Measurements from ENCODE around the gene CYP20A1.

The CYP20A1 gene

DNA sequence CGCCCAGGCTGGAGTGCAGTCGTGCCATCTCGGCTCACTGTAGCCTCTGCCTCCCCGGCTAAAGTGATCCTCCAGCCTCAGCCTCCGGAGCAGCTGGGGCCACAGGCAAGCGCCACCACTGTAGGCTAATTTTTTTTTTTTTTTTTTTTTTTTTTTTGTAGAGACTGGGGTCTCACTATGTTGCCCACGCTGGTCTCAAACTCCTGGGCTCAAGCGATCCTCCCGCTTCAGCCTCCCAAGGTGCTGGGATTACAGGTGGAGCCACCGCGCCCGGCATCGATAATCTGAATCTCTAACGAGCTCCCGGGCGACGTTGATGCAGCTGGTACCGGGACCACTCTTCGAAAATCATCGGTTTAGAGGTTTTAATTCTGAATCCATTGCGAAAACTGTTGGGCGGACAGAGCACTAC is 520 bp upstream of the CYP20A1 start:
- peak overlapping the region; percentile 95 for H3K4me3 ChIP-seq (ENCODE audit: insufficient read depth, low read length, poor library complexity, severe bottlenecking)
- no peaks in the 10 kb centered on the region for H3K9me2 ChIP-seq (replicated peaks; ENCODE audit: insufficient read depth, low read length)
- H3K9me3 ChIP-seq (ENCODE audit: insufficient read depth, low read length): no peaks in the 10 kb centered on the region
- H3K4me2 ChIP-seq (ENCODE audit: low read depth, low read length, poor library complexity, severe bottlenecking): peak overlapping the region; percentile 81
- peak overlapping the region; percentile 90 for H3K27ac ChIP-seq (ENCODE audit: low read depth, low read length)
- peak overlapping the region; percentile 79 for H2AFZ ChIP-seq (ENCODE audit: low read depth, low read length, severe bottlenecking)
- H3K27me3 ChIP-seq (ENCODE audit: low read length): no peaks in the 10 kb centered on the region
- TF ChIP-seq, protein P1, sequence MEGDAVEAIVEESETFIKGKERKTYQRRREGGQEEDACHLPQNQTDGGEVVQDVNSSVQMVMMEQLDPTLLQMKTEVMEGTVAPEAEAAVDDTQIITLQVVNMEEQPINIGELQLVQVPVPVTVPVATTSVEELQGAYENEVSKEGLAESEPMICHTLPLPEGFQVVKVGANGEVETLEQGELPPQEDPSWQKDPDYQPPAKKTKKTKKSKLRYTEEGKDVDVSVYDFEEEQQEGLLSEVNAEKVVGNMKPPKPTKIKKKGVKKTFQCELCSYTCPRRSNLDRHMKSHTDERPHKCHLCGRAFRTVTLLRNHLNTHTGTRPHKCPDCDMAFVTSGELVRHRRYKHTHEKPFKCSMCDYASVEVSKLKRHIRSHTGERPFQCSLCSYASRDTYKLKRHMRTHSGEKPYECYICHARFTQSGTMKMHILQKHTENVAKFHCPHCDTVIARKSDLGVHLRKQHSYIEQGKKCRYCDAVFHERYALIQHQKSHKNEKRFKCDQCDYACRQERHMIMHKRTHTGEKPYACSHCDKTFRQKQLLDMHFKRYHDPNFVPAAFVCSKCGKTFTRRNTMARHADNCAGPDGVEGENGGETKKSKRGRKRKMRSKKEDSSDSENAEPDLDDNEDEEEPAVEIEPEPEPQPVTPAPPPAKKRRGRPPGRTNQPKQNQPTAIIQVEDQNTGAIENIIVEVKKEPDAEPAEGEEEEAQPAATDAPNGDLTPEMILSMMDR (IDR thresholded peaks at IDR 0.05; ENCODE audit: insufficient read depth, low read length, poor library complexity, severe bottlenecking): no peak
- TF ChIP-seq EZH2phosphoT487 (conservative IDR thresholded peaks at IDR 0.05; ENCODE audit: low read length): no peak
- peak overlapping the region; percentile 90 for H3K9ac ChIP-seq (ENCODE audit: low read length)
- peaks cover 28% of the 10 kb centered on the region for H3K79me2 ChIP-seq (ENCODE audit: insufficient read depth, low read length)
- H3K36me3 ChIP-seq (ENCODE audit: low read length): no peaks in the 10 kb centered on the region
- H3F3A ChIP-seq (ENCODE audit: insufficient read depth): peaks cover 10% of the 10 kb centered on the region
- H4K20me1 ChIP-seq (ENCODE audit: low read depth, low read length): no peaks in the 10 kb centered on the region

DNA sequence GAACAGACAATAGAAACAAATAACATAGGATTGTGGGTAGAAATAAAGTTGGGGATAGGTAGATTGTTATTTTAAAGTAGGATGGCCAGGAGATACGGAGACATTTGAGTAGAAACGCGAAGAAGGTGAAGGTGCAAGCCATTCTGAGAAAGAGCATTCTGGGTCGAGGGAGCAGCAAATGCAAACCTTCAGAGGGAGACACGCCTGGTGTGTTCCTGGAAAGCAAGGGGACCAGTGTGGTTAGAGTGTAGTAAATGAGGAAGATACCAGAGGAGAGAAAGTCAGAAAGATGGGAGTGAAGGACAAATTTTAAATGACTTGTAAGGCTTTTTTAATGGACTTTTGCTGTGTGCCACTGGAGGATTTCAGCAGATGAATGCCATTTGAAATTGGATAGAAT is 1.7 kb downstream of the CYP20A1 start:
- H4K20me1 ChIP-seq (ENCODE audit: low read depth, low read length): no peaks in the 10 kb centered on the region
- H3K4me3 ChIP-seq (ENCODE audit: insufficient read depth, low read length, poor library complexity, severe bottlenecking): peak overlapping the region; percentile 95
- H3K9me2 ChIP-seq (replicated peaks; ENCODE audit: insufficient read depth, low read length): no peaks in the 10 kb centered on the region
- no peak overlapping the region for H2AFZ ChIP-seq (ENCODE audit: low read depth, low read length, severe bottlenecking)
- peaks cover 10% of the 10 kb centered on the region for H3F3A ChIP-seq (ENCODE audit: insufficient read depth)
- TF ChIP-seq EZH2phosphoT487 (conservative IDR thresholded peaks at IDR 0.05; ENCODE audit: low read length): no peak
- TF ChIP-seq, protein P1 (IDR thresholded peaks at IDR 0.05; ENCODE audit: insufficient read depth, low read length, poor library complexity, severe bottlenecking): no peak
- H3K9ac ChIP-seq (ENCODE audit: low read length): peak overlapping the region; percentile 90; the same call in 1 of the 2 replicates
- no peaks in the 10 kb centered on the region for H3K9me3 ChIP-seq (ENCODE audit: insufficient read depth, low read length)
- H3K79me2 ChIP-seq (ENCODE audit: insufficient read depth, low read length): peaks cover 33% of the 10 kb centered on the region
- H3K27me3 ChIP-seq (ENCODE audit: low read length): no peaks in the 10 kb centered on the region
- H3K4me2 ChIP-seq (ENCODE audit: low read depth, low read length, poor library complexity, severe bottlenecking): peak overlapping the region; percentile 81
- no peaks in the 10 kb centered on the region; the same call in 1 of the 2 replicates for H3K36me3 ChIP-seq (ENCODE audit: low read length)
- no peak overlapping the region for H3K27ac ChIP-seq (ENCODE audit: low read depth, low read length)

- H3K4me3 ChIP-seq (ENCODE audit: insufficient read depth, low read length, poor library complexity, severe bottlenecking): no peak overlapping the region
Observed at GRCh38 chr2:203242518-203242917, 3.7 kb downstream of the CYP20A1 start.

More at GRCh38 chr2:203242518-203242917, 3.7 kb downstream of the CYP20A1 start:
- H3K36me3 ChIP-seq (ENCODE audit: low read length): no peaks in the 10 kb centered on the region; the same call in 1 of the 2 replicates
- H3K9me2 ChIP-seq (replicated peaks; ENCODE audit: insufficient read depth, low read length): no peaks in the 10 kb centered on the region
- TF ChIP-seq, protein P1 (IDR thresholded peaks at IDR 0.05; ENCODE audit: insufficient read depth, low read length, poor library complexity, severe bottlenecking): no peak
- TF ChIP-seq EZH2phosphoT487 (conservative IDR thresholded peaks at IDR 0.05; ENCODE audit: low read length): no peak
- H3K27me3 ChIP-seq (ENCODE audit: low read length): no peaks in the 10 kb centered on the region
- no peaks in the 10 kb centered on the region for H4K20me1 ChIP-seq (ENCODE audit: low read depth, low read length)
- no peaks in the 10 kb centered on the region for H3K9me3 ChIP-seq (ENCODE audit: insufficient read depth, low read length)
- no peak overlapping the region for H3K27ac ChIP-seq (ENCODE audit: low read depth, low read length)
- H2AFZ ChIP-seq (ENCODE audit: low read depth, low read length, severe bottlenecking): no peak overlapping the region
- no peak overlapping the region for H3K4me2 ChIP-seq (ENCODE audit: low read depth, low read length, poor library complexity, severe bottlenecking)
- H3F3A ChIP-seq (ENCODE audit: insufficient read depth): peaks cover 5% of the 10 kb centered on the region
- H3K9ac ChIP-seq (ENCODE audit: low read length): no peak overlapping the region
- peaks cover 36% of the 10 kb centered on the region for H3K79me2 ChIP-seq (ENCODE audit: insufficient read depth, low read length)

Data from SU-DHL-6 (cell line).